HL-60 (cell line): ENCODE results near the gene OR6N1.

Source experiments
- CTCF ChIP-seq: IDR thresholded peaks from one replicate; pipeline ENCODE4 v1.5.1; 2011; ENCODE audit warnings: low read length, control low read depth, inconsistent platforms; ENCODE audit not compliant: insufficient read depth
- REST ChIP-seq: IDR thresholded peaks from 2 replicates; pipeline ENCODE4 v1.6.1; 2012; ENCODE audit warnings: low read depth; ENCODE audit not compliant: insufficient replicate concordance

- TF ChIP-seq CTCF (no peak), REST (no peak)
Measured at GRCh38 chr1:158732524-158732923, 39.5 kb downstream of the OR6N1 start.
